ENCODE measurements around the gene CBFA2T3. TPM values are rescaled to one million over a fixed set of nuclear protein-coding genes. Genes with fewer than 3 reads are reported as not detected.

The CBFA2T3 gene
- total RNA-seq, 6 experiments from 2014 or later: not detected

DNA sequence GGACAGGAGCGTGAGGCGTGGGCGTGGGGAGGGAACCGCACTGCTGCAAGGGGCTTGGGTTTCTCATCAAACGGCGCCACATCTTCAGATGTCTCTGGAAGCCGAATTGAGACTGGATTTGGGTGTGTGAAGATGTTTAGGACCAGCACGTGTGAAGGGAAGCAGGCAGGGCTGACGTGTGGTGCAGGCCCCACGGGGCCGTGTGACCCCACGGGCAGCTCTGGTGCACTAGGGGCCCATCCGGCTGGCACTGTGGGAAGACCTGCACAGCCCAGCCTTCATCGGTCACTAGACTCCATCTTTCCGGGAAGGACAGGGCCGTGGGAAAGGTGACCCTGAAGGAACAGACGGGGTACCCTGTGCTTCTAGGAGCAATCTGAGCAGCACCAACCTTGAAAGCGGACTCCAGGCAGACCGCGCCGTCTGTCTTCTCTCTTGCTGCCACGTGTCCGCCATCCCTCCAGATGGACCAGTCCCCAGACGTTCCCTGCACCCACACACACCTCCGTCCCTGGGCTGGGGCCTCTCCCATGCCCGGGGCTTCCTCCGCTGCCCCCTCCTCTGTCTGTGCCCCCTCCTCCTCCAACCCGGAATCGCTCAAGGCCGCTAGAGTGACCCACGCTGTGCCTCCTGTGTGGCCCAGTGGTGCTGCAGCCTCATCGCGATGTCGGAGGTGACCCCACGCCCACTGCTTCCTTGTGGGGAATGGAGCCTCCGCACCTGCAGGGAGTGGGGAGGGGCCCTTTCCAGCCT is 23.4 kb upstream of the CBFA2T3 start:
- peaks cover 8% of the 10 kb centered on the region for H3K27me3 Mint-ChIP-seq (ENCODE audit: insufficient read depth)
- DNase-seq: no peak
- no peak overlapping the region for H3K27ac Mint-ChIP-seq
- H3K9me3 Mint-ChIP-seq: peaks cover 42% of the 10 kb centered on the region
- TF ChIP-seq, protein P1, sequence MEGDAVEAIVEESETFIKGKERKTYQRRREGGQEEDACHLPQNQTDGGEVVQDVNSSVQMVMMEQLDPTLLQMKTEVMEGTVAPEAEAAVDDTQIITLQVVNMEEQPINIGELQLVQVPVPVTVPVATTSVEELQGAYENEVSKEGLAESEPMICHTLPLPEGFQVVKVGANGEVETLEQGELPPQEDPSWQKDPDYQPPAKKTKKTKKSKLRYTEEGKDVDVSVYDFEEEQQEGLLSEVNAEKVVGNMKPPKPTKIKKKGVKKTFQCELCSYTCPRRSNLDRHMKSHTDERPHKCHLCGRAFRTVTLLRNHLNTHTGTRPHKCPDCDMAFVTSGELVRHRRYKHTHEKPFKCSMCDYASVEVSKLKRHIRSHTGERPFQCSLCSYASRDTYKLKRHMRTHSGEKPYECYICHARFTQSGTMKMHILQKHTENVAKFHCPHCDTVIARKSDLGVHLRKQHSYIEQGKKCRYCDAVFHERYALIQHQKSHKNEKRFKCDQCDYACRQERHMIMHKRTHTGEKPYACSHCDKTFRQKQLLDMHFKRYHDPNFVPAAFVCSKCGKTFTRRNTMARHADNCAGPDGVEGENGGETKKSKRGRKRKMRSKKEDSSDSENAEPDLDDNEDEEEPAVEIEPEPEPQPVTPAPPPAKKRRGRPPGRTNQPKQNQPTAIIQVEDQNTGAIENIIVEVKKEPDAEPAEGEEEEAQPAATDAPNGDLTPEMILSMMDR (IDR thresholded peaks at IDR 0.05): no peak
- H3K36me3 Mint-ChIP-seq (ENCODE audit: low read depth): peaks cover 12% of the 10 kb centered on the region
- H3K4me1 Mint-ChIP-seq (ENCODE audit: low read depth): no peaks in the 10 kb centered on the region
- no peak overlapping the region for H3K4me3 Mint-ChIP-seq

DNA sequence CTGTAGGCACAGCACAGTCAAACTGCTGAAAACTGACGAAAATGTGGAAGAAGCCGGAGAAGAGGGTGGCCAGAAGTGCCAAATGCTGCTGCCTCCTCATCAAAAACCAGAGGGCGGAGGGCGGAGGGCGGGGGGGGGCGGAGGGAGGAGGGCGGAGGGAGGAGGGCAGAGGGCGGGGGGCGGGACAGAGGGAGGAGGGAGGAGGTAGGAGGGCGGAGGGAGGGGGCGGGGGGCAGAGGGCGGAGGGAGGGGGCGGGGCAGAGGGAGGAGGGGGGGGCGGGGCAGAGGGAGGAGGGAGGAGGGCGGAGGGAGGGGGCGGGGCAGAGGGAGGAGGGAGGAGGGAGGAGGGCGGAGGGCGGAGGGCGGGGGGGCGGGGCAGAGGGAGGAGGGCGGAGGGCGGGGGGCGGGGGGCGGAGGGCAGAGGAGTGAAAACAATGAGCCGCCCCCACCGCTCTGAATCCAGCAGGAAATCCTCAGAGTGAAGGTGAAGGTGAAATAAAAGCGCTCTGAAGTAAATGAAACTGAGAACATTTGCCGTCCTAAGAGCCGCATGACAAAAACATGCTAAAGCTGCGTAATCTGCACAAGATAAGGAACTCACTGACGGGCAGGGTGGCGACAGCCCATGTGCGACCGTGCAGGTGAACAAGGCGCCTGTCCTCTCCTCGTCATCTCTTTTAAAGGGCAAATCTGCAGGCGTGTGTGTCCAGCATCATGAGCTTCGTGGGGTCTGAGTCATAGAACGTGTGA is 22.6 kb upstream of the CBFA2T3 start:
- no peak for DNase-seq
- peaks cover 8% of the 10 kb centered on the region for H3K27me3 Mint-ChIP-seq (ENCODE audit: insufficient read depth)
- peaks cover 12% of the 10 kb centered on the region for H3K36me3 Mint-ChIP-seq (ENCODE audit: low read depth)
- H3K4me1 Mint-ChIP-seq (ENCODE audit: low read depth): no peaks in the 10 kb centered on the region
- peaks cover 42% of the 10 kb centered on the region for H3K9me3 Mint-ChIP-seq
- TF ChIP-seq, protein P1 (IDR thresholded peaks at IDR 0.05): no peak
- no peak overlapping the region for H3K27ac Mint-ChIP-seq
- no peak overlapping the region for H3K4me3 Mint-ChIP-seq

DNA sequence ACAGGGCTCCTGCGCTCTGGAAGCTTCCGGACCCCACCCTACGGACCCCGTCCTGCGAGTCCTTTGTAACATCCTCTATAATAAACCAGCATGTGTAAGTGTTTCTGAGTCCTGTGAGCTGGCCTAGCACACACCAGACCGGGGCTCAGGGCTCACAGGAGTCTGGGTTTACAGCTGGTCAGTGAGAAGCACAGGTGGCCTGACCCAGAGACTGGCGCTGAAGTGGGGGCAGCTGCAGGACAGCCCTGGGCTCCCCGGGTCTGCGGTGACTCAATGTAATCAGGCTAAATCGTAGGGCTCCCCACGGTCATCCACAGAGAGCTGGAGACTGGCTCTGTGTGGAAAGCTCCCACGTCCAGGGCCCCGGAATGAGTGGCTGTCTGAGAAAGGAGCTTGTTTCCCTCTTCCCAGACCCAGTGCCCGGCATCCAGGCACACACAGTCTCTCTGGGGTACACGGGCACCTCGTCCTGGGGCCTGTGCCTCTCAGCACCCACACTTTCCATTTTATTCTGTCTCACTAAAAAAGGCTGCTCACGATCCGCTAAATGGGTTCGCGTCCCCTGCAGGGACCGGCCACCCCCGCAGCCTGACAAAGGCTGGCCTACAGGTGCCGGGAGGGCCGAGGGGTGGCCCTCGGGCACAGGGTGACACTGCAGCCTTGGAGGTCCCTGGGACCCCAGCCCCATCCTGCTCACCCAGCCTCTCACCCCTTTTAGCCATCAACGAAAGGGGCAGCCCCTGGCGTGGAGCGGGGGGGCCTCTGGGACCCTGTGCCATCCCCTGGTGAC is 18.9 kb upstream of the CBFA2T3 start:
- TF ChIP-seq, protein P1 (IDR thresholded peaks at IDR 0.05): no peak
- DNase-seq: no peak

DNA sequence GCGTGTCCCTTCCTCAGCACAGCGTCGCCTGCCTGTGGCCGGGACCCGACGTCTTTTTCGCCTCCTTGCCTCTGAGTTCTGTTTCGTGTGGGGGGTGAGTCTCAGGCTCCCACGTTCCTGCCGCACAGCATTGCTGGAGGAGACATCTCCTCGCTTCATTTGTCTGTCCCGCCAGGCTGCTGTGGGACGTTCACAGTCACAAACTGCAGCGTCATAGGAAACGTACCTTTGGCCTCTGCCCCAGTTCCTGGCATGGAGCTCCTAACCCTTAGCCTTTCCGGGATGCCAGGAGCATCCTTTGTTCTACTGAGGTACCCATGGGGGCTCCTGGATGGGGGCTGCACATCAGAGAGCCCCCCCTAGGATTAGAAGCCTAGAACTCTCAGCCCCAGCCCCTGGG is 18.2 kb upstream of the CBFA2T3 start:
- DNase-seq: no peak
- Mint-ChIP-seq H3K9me3 (peaks cover 29% of the 10 kb centered on the region), H3K36me3 (ENCODE audit: low read depth) (peaks cover 12% of the 10 kb centered on the region), H3K27me3 (ENCODE audit: insufficient read depth) (peaks cover 20% of the 10 kb centered on the region), H3K4me1 (ENCODE audit: low read depth) (no peaks in the 10 kb centered on the region), H3K4me3 (no peak overlapping the region), H3K27ac (no peak overlapping the region)
- TF ChIP-seq, protein P1 (IDR thresholded peaks at IDR 0.05): no peak

More for the DNA sequence above, 18.9 kb upstream of the CBFA2T3 start:
- Mint-ChIP-seq H3K27me3 (ENCODE audit: insufficient read depth) (peaks cover 16% of the 10 kb centered on the region), H3K9me3 (peaks cover 36% of the 10 kb centered on the region), H3K4me3 (no peak overlapping the region), H3K27ac (no peak overlapping the region), H3K4me1 (ENCODE audit: low read depth) (no peaks in the 10 kb centered on the region), H3K36me3 (ENCODE audit: low read depth) (peaks cover 12% of the 10 kb centered on the region)

DNA sequence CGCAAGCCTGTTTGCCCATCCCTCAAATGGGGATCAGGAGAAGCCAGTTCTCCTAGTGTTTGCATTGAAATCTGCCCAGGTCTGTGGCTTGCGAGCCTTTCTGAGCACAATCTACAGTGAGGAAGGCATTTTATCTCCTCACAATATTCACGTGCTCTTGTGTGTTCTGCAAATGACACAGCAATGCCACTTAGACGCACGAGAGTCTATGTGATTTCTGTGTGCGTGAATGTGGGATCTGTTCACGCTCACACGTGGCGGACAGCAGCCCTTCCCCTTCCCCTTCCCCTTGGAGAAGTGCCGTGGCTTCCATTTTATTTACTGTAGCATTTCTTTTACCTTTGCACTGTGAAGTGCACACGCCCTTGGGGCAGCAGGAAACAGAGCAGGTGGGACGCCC is 17.7 kb upstream of the CBFA2T3 start:
- DNase-seq: no peak
- peaks cover 21% of the 10 kb centered on the region for H3K27me3 Mint-ChIP-seq (ENCODE audit: insufficient read depth)
- no peak overlapping the region for H3K4me3 Mint-ChIP-seq
- H3K4me1 Mint-ChIP-seq (ENCODE audit: low read depth): no peaks in the 10 kb centered on the region
- H3K36me3 Mint-ChIP-seq (ENCODE audit: low read depth): peaks cover 12% of the 10 kb centered on the region
- peaks cover 24% of the 10 kb centered on the region for H3K9me3 Mint-ChIP-seq
- no peak overlapping the region for H3K27ac Mint-ChIP-seq
- TF ChIP-seq, protein P1 (IDR thresholded peaks at IDR 0.05): no peak
